ENCODE results near the gene CDT1. TPM values are rescaled to one million over a fixed set of nuclear protein-coding genes. Genes with fewer than 3 reads are reported as not detected.

Gene CDT1
- total and polyA plus RNA-seq, 9 donors, result 2.7 to 17.3 (median 12.1) TPM

DNA sequence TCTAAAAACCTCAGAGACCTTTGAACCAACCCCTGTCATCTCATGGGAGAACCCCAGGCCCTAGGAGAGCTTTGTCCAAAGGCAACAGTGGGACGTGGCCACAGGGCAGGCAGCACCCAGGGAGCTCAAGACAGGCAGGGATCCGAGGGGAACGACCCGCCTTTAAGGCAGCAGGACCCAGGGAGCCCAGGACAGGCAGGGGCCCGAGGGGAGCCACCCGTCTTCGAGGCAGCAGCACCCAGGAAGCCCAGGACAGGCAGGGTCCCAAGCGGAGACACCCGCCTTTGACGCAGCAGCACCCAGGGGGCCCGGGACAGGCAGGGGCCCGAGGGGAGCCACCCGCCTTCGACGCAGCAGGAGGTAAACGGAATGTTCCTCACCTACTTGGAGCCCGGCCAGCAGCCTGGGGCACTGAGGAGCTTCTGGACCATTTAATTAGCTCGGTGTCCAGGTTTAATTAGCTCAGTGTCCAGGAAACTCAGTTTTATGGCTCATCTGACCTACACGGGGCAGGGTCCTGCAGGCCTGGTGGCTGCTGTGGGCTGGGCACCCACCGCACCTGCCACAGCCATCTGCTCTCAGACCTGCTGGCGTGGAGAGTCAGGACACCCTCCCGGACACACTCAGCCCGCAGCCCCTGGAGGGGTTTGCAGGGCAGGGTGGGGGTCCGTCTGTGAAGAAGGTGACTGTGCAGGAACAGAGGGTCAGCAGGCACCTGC is 43.0 kb upstream of the CDT1 start:
- H3K9me3 ChIP-seq (replicated peaks; ENCODE audit: control insufficient read depth, low read depth, low read length), result no peaks in the 10 kb centered on the region
- no peak for DNase-seq
- peaks cover 18% of the 10 kb centered on the region for H3K4me1 ChIP-seq (ENCODE audit: control insufficient read depth, insufficient read depth, low read length)
- H3K36me3 ChIP-seq (ENCODE audit: control insufficient read depth, insufficient read depth, low read length), result peaks cover 13% of the 10 kb centered on the region
- WGBS (ENCODE audit: insufficient coverage), result 72% methylated on average over 20 of the region's 24 CpGs
- no peak overlapping the region for H3K27ac ChIP-seq (ENCODE audit: low read length)
- peaks cover 7% of the 10 kb centered on the region for H3K27me3 ChIP-seq (ENCODE audit: control insufficient read depth, insufficient read depth, low read length)
- H3K4me3 ChIP-seq (ENCODE audit: low read length), result no peak overlapping the region

DNA sequence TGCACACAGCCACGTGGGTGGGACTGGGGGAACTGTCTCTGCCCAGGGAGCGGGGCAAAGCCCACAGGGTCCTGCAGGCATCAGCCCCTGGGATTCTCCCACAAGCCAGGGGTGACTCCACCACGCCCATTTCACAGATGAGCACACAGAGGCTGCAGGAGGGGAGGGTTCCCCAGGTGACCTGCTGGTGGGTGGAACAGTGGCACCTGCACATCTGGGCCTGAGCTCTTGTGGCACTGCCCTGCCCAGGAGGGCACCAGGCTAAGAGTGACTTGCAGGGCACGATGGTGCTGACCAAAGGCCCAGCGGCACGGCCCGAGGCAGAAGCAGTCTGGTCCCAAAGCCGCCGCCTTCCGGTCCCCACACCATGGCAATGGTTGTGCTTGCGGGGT is 42.5 kb upstream of the CDT1 start:
- 80% methylated on average over 3 of the region's 11 CpGs for WGBS (ENCODE audit: insufficient coverage)
- Histone ChIP-seq H3K27me3 (ENCODE audit: control insufficient read depth, insufficient read depth, low read length) (peaks cover 7% of the 10 kb centered on the region), H3K4me3 (ENCODE audit: low read length) (no peak overlapping the region), H3K36me3 (ENCODE audit: control insufficient read depth, insufficient read depth, low read length) (peaks cover 13% of the 10 kb centered on the region), H3K9me3 (replicated peaks; ENCODE audit: control insufficient read depth, low read depth, low read length) (no peaks in the 10 kb centered on the region), H3K27ac (ENCODE audit: low read length) (no peak overlapping the region), H3K4me1 (ENCODE audit: control insufficient read depth, insufficient read depth, low read length) (peaks cover 18% of the 10 kb centered on the region)
- DNase-seq, result no peak

DNA sequence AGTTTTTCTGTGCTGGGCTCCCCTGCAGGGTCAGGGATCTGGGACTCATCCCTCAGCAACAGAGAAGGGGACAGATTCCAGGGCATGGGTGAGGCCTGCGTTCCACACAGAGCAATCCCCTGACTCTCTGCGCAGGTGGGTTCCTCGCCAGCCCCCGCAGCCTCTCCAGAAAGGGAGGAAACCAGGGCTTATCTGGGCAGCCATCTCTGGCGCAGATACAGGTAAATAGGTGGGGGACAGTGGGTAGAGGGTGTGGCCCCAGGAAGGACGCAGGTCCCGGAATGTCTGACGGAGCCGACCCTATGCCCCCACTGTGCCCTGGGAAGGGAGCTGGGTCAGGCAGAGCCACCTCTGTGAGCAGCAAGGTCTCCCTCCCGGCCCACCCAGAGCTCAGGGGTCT is 41.8 kb upstream of the CDT1 start:
- H3K27ac ChIP-seq (ENCODE audit: low read length), result no peak overlapping the region
- H3K4me1 ChIP-seq (ENCODE audit: control insufficient read depth, insufficient read depth, low read length), result peaks cover 18% of the 10 kb centered on the region

DNA sequence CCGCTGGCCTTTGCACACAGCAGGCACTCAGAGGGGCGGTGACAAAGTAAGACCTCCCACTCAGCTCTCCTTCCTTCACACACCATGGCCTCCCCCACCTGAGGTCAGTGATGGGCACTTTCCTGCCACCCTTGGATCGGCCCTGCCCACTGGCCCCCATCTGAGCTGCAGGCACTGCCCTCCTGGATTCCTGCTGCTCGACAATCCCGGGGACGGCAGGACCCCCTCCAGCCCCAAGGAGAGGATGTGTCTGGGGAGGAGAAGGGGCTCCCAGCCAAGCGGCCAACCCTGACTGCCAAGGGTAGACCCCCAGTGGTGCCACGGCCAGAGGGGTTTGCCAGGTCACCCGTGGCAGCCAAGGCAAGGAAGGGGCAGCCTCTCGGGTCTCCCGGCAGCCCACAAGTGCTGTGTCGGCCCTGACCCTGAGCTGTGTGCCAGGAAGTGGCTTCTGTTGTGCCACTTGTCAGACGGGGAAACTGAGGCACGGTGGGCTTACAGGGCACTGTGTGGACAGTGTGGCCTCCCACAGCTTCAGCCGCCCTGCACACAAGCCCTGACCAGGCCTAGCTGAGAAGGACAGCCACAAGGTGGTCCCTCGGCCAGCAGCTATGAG is 41.2 kb upstream of the CDT1 start:
- no peak for DNase-seq
- Histone ChIP-seq H3K4me1 (ENCODE audit: control insufficient read depth, insufficient read depth, low read length) (peaks cover 23% of the 10 kb centered on the region), H3K36me3 (ENCODE audit: control insufficient read depth, insufficient read depth, low read length) (peaks cover 13% of the 10 kb centered on the region), H3K9me3 (replicated peaks; ENCODE audit: control insufficient read depth, low read depth, low read length) (no peaks in the 10 kb centered on the region), H3K4me3 (ENCODE audit: low read length) (no peak overlapping the region), H3K27ac (ENCODE audit: low read length) (no peak overlapping the region), H3K27me3 (ENCODE audit: control insufficient read depth, insufficient read depth, low read length) (peaks cover 10% of the 10 kb centered on the region)
- 79% methylated on average over 11 of the region's 16 CpGs for WGBS (ENCODE audit: insufficient coverage)

More for the DNA sequence above, 41.8 kb upstream of the CDT1 start:
- no peak for DNase-seq
- no peaks in the 10 kb centered on the region for H3K9me3 ChIP-seq (replicated peaks; ENCODE audit: control insufficient read depth, low read depth, low read length)
- H3K4me3 ChIP-seq (ENCODE audit: low read length), result no peak overlapping the region
- peaks cover 13% of the 10 kb centered on the region for H3K36me3 ChIP-seq (ENCODE audit: control insufficient read depth, insufficient read depth, low read length)
- peaks cover 10% of the 10 kb centered on the region for H3K27me3 ChIP-seq (ENCODE audit: control insufficient read depth, insufficient read depth, low read length)
- 82% methylated on average over 10 of the region's 10 CpGs for WGBS (ENCODE audit: insufficient coverage)

DNA sequence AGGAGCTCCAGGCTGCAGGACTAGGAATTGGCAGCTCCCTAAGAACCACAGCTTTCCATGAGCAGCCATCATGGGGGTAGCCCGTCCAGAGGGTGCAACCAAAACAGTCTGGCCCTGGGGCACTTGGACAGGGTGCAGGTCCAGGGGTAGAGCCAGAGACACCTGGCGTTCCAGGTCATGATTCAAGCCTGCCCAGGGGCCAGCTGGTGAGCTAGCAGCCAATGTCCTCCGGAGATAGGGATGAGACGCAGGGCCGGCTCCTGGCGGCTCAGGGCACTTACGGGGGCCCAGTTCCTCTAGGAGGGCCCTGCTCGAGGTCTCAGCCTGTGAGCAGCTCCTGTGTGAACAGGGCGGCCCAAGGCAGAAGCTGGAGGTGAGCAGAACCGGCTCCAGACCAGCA is 40.6 kb upstream of the CDT1 start:
- Histone ChIP-seq H3K4me1 (ENCODE audit: control insufficient read depth, insufficient read depth, low read length) (peaks cover 28% of the 10 kb centered on the region), H3K4me3 (ENCODE audit: low read length) (no peak overlapping the region), H3K36me3 (ENCODE audit: control insufficient read depth, insufficient read depth, low read length) (peaks cover 13% of the 10 kb centered on the region), H3K27me3 (ENCODE audit: control insufficient read depth, insufficient read depth, low read length) (peaks cover 10% of the 10 kb centered on the region), H3K27ac (ENCODE audit: low read length) (no peak overlapping the region), H3K9me3 (replicated peaks; ENCODE audit: control insufficient read depth, low read depth, low read length) (no peaks in the 10 kb centered on the region)
- WGBS (ENCODE audit: insufficient coverage), result 71% methylated on average over 10 of the region's 10 CpGs
- no peak for DNase-seq

DNA sequence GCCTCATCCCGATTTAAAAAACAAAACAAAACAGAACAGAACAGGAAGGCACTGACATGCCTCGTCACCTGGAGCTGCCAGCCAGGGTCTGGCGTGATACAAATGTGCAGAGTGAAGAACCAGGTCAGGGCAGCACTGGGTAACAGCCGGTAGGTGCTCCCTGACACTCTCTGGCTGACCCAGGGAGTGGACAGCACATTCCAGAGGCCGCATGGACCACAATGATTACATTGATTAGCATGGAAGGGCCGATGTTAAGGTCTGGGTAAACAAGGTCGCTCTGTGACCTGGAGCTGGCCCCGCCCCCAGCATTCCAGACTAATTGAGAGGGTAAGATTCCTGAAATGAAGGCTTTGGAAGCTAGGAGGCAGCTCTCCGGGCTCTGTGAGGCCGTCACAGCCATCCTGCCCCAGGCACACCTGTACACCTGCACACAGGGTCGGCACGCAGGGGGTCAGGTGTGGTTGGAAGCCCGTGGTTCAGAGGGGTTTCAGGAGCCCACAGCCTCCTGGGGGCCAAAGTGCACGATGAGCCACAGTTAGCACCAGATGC is 40.0 kb upstream of the CDT1 start:
- Histone ChIP-seq H3K4me1 (ENCODE audit: control insufficient read depth, insufficient read depth, low read length) (peaks cover 35% of the 10 kb centered on the region), H3K27ac (ENCODE audit: low read length) (no peak overlapping the region)

DNA sequence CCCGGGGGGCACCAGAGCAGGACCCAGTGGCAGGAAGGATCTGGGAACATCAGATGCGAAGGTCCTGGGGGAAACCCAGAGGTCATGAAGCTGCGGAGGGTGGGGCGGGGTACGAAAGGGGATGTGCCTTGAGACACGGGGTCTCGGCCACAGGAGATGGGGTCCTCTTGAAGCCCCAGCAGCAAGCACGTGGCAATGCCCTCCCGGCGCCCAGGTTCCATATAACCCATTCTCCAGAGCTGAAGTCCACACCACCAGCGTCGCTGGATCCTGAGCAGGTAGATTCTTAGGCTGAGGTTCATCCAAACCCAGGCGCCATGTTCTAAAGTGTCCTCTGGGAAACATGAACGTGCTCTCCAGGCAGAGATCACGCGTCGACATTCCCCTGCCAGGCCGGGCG is 39.5 kb upstream of the CDT1 start:
- peaks cover 10% of the 10 kb centered on the region for H3K27me3 ChIP-seq (ENCODE audit: control insufficient read depth, insufficient read depth, low read length)
- WGBS (ENCODE audit: insufficient coverage), result 94% methylated on average over 18 of the region's 19 CpGs
- H3K9me3 ChIP-seq (replicated peaks; ENCODE audit: control insufficient read depth, low read depth, low read length), result no peaks in the 10 kb centered on the region
- no peak overlapping the region for H3K27ac ChIP-seq (ENCODE audit: low read length)
- peaks cover 38% of the 10 kb centered on the region for H3K4me1 ChIP-seq (ENCODE audit: control insufficient read depth, insufficient read depth, low read length)
- H3K4me3 ChIP-seq (ENCODE audit: low read length), result no peak overlapping the region
- peaks cover 13% of the 10 kb centered on the region for H3K36me3 ChIP-seq (ENCODE audit: control insufficient read depth, insufficient read depth, low read length)
- no peak for DNase-seq

More for the DNA sequence above, 40.0 kb upstream of the CDT1 start:
- Histone ChIP-seq H3K9me3 (replicated peaks; ENCODE audit: control insufficient read depth, low read depth, low read length) (no peaks in the 10 kb centered on the region), H3K27me3 (ENCODE audit: control insufficient read depth, insufficient read depth, low read length) (peaks cover 13% of the 10 kb centered on the region), H3K4me3 (ENCODE audit: low read length) (no peak overlapping the region), H3K36me3 (ENCODE audit: control insufficient read depth, insufficient read depth, low read length) (peaks cover 13% of the 10 kb centered on the region)
- 59% methylated on average over 10 of the region's 14 CpGs for WGBS (ENCODE audit: insufficient coverage)
- DNase-seq, result no peak

DNA sequence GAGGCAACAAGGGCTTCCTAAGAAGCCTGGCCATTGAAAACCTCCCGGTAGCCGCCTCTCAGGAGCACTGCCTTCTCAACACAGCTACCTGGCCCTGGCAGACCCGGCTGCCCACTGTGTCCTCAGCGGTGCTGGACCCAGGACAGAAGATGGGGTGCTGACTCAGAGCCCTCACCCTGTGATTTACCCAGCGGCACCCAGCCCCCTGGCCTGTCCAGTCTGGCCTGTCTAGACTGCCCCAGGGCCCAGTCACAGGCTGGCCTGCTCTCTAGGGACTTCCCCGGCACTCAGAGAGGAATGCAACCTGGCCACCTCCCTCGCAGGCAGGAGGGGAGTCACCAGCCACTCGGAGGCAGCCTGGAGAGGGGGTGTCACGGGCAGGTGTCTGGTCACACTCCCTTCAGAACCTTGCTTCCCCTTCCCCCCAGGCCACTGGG is 38.7 kb upstream of the CDT1 start:
- H3K27me3 ChIP-seq (ENCODE audit: control insufficient read depth, insufficient read depth, low read length), result peaks cover 13% of the 10 kb centered on the region
- no peak overlapping the region for H3K27ac ChIP-seq (ENCODE audit: low read length)
- no peak overlapping the region for H3K4me3 ChIP-seq (ENCODE audit: low read length)
- H3K9me3 ChIP-seq (replicated peaks; ENCODE audit: control insufficient read depth, low read depth, low read length), result no peaks in the 10 kb centered on the region
- H3K36me3 ChIP-seq (ENCODE audit: control insufficient read depth, insufficient read depth, low read length), result peaks cover 13% of the 10 kb centered on the region
- DNase-seq, result no peak
- 81% methylated on average over 6 of the region's 9 CpGs for WGBS (ENCODE audit: insufficient coverage)
- H3K4me1 ChIP-seq (ENCODE audit: control insufficient read depth, insufficient read depth, low read length), result peaks cover 41% of the 10 kb centered on the region

DNA sequence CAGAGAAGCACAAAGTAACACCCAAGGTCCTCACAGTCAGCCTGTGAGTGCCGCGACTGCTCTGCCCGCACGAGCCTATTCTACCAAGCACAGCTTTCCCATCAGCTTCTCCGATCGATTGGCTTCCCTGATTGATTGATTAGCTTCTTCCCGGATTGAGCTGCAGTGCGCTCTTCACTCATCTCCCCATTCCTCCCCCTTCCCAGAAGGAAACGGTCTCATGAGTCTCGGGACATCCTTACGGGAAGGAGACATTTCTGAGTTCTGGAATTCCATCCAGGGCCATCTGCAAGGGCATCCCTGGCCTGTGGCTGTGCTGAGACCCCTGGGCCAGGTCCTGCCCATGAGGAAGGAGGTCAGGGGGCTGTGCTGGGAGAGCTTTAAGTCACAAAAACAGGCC is 36.6 kb upstream of the CDT1 start:
- WGBS (ENCODE audit: insufficient coverage), result 69% methylated on average over 9 of the region's 11 CpGs
- peaks cover 49% of the 10 kb centered on the region for H3K4me1 ChIP-seq (ENCODE audit: control insufficient read depth, insufficient read depth, low read length)

DNA sequence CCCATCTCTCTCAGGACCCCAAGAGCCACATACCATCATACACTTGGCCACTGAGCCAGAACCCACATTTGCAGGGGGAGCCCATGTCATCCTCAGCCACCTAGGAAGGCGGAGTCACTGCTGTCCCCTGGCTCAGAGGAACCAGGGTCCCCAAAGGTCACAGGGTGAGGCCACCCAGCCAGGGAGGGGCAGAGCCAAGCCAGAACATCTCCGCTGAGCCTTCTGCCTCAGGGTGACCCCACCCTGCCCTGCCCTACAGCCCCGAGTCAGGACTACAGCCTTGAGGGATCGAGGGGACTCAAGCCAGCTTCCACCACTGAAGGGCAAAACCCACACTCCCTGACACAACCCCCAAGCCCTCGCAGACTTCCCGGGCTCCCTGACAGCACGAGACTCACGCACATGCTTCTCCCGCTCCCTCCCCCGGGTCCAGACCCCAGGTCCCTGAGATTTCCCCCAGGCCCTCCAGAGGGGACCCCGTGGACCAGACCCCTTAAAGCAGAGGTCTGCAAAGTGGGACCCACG is 36.0 kb upstream of the CDT1 start:
- Histone ChIP-seq H3K9me3 (replicated peaks; ENCODE audit: control insufficient read depth, low read depth, low read length) (no peaks in the 10 kb centered on the region), H3K4me3 (ENCODE audit: low read length) (no peak overlapping the region), H3K4me1 (ENCODE audit: control insufficient read depth, insufficient read depth, low read length) (peaks cover 56% of the 10 kb centered on the region), H3K27me3 (ENCODE audit: control insufficient read depth, insufficient read depth, low read length) (peaks cover 24% of the 10 kb centered on the region), H3K27ac (ENCODE audit: low read length) (no peak overlapping the region), H3K36me3 (ENCODE audit: control insufficient read depth, insufficient read depth, low read length) (peaks cover 11% of the 10 kb centered on the region)
- WGBS (ENCODE audit: insufficient coverage), result 64% methylated on average over 11 of the region's 12 CpGs
- no peak for DNase-seq

More for the DNA sequence above, 36.6 kb upstream of the CDT1 start:
- no peak overlapping the region for H3K27ac ChIP-seq (ENCODE audit: low read length)
- no peak for DNase-seq
- H3K27me3 ChIP-seq (ENCODE audit: control insufficient read depth, insufficient read depth, low read length), result peaks cover 24% of the 10 kb centered on the region
- H3K36me3 ChIP-seq (ENCODE audit: control insufficient read depth, insufficient read depth, low read length), result peaks cover 13% of the 10 kb centered on the region
- no peak overlapping the region for H3K4me3 ChIP-seq (ENCODE audit: low read length)
- no peaks in the 10 kb centered on the region for H3K9me3 ChIP-seq (replicated peaks; ENCODE audit: control insufficient read depth, low read depth, low read length)

Data from muscle of leg (tissue), 11 donors.